GM12875 (cell line): ENCODE results near the gene MRPS26.
"Not testable (repeated sequence)": the region's sequence is repeated elsewhere in the genome, so short reads cannot be mapped to it uniquely, and the experiment has no call there.

Experiments used
- H3K4me3 ChIP-seq: one replicate; pipeline ENCODE4 v1.5.1; 2011; ENCODE audit warnings: low read depth, low read length, control low read depth
- CTCF ChIP-seq: IDR thresholded peaks from 2 replicates; pipeline ENCODE4 v1.5.1; 2011; ENCODE audit warnings: low read depth, mild to moderate bottlenecking, control low read depth, inconsistent platforms, low read length, moderate library complexity, borderline replicate concordance; ENCODE audit not compliant: insufficient read depth

The MRPS26 gene

GRCh38 chr20:3051385-3052019 lies 5.7 kb downstream of the MRPS26 start:
- H3K4me3 ChIP-seq: no peak overlapping the region
- TF ChIP-seq CTCF: no peak

DNA sequence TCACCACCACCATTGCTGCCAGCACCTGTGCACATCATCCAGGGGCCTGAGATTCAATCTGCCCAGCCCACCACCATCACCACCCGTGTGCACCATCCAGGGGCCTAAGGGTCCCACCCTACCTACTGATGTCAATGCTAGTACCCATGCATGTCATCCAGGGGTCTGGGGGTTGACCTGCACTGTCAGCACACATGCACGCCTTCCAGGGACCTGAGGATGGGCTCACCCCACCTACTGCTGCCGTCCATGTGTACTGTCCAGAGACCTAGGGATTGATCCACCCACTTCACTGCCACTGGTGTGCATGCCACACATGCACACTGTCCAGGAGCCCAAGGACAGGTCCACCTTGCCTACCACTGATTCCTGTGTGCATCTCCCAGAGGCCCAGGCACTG lies 13.6 kb downstream of the MRPS26 start:
- TF ChIP-seq CTCF: no peak

DNA sequence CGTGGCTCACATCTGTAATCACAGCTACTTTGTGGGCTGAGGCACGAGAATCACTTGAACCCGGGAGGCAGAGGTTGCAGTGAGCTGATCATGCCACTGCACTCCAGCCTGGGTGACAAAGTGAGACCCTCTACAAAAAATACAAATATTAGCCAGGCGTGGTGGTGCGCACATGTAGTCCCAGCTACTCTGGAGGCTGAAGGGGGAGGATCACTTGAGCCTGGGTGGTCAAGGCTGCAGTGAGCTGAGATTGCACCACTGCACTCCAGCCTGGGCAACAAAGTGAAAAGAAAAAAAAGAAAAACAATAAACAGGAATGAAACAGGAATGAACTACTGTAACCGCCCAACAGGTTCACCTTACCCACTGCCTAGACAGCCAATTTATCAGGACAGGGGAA lies 18.3 kb downstream of the MRPS26 start:
- not testable (repeated sequence) for H3K4me3 ChIP-seq

More for the DNA sequence above, 13.6 kb downstream of the MRPS26 start:
- H3K4me3 ChIP-seq: no peak overlapping the region

DNA sequence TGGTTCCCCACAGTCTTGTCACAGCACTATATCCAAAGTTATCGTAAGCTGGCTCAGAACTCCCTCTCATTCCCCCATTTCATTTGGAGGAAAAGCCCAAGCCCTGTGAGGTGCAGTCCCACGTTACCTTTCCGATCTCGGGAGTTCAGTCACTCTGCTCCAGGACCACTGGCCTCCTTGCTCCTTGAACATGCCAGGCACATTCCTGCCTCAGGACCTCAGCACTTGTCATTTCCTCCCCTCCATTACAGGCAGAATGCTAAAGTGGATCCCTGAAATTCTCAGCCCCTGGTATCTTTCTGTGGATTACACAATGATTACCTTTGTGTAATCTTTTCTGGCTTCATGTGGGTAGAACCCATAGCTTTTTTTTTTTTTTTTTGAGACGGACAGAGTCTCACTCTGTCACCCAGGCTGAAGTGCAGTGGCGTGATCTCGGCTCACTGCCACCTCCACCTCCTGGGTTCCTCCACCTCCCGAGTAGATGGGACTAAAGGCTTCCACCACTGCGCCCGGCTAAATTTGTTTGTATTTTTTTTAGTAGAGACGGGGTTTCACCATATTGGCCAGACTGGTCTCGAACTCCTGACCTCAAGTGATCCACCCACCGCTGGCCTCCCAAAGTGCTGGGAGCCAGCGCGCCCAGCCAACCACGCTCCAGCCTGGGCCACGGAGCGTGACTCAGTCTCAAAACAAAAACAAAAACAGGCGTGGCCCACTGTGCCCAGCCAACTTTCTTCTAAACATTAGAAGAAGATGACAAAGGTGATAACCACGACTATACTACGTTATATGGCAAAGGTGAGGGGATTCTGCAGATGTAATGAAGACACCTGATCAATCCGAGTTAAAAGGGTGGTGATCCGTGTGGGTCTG lies 21.5 kb downstream of the MRPS26 start:
- no peak for TF ChIP-seq CTCF

GRCh38 chr20:3068075-3068474 lies 22.2 kb downstream of the MRPS26 start:
- TF ChIP-seq CTCF: no peak
- no peak overlapping the region for H3K4me3 ChIP-seq

More for the DNA sequence above, 21.5 kb downstream of the MRPS26 start:
- H3K4me3 ChIP-seq: no peak overlapping the region

GRCh38 chr20:3068986-3069900 lies 23.4 kb downstream of the MRPS26 start:
- peak; percentile 44; the same call in 1 of the 2 replicates for TF ChIP-seq CTCF
- no peak overlapping the region for H3K4me3 ChIP-seq

DNA sequence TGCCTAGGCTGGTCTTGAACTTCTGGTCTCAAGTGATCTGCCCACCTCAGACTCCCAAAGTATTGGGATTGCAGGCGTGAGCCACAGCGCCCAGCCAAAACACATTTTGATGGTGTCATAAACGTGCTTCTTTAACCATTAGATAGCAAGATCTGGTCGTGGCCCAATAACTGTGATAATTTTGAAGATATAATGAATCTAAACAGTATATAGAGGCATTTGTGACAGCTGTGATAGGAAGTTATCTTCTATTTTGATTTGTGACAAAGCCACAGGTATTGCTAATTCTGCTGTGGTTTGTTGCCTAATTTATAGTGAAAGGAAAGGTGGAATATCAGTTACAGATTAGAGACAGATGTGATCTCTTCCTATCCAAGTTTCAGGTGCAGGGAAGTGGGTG lies 24.9 kb downstream of the MRPS26 start:
- no peak overlapping the region for H3K4me3 ChIP-seq
- TF ChIP-seq CTCF: no peak
